Skin epidermis (tissue), 12 donors: ENCODE data around the gene SAMD11.

Source experiments
- H3K27ac ChIP-seq, 21 experiments: fragments of 200-600 bp; sonication (generic) in 11 of 21; one replicate each; pipeline ENCODE4 v1.5.0; 2020; ENCODE audit warnings: mild to moderate bottlenecking in 3 of 21, inconsistent platforms in 2 of 21, moderate library complexity in 2 of 21
- H3K4me3 ChIP-seq, 7 experiments: fragments of 200-600 bp; sonication (generic) in 2 of 7; one replicate each; pipeline ENCODE4 v1.5.0; 2020; ENCODE audit warnings: inconsistent platforms in 2 of 7, mild to moderate bottlenecking in 2 of 7, moderate library complexity in 1 of 7

The SAMD11 gene

DNA sequence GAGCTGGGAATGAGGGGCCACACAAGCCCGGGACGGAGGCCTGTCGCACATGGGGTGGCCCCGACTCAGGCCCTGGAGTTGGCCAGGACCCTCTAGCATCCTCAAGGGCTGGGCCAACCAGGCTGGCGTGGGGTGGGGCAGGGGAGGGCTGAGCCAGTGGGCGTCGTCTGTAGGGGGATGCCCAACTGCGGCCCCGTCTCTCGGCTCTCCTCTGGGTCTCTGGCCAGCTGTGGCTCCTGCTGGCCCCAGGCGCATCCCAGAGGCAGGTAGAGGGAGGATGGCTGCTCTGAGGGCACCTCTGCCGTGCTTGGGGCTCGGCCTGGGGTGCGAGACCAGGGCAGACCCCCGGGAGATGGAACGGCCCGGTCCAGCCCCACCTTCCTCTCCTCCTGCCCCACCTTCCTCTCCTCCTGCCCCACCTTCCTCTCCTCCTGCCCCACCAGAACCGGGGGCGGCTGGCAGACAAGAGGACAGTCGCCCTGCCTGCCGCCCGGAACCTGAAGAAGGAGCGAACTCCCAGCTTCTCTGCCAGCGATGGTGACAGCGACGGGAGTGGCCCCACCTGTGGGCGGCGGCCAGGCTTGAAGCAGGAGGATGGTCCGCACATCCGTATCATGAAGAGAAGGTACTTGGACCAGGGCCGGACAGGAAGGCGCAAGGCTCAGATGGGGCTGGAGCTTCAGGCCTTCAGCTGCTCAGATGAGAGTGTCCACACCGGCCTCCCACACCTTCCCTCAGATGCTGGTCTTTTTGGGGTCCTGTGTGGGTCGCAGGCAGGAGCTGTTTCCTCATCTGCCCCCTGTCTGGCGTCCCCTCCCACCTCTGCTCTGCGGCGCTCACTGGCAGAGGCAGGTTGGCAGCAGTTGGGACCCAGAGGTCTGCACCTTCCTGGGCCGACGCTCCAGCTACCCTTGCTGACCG, 6.2 kb downstream of the SAMD11 start:
- H3K4me3 ChIP-seq = no peak overlapping the region
- H3K27ac ChIP-seq = no peak overlapping the region

GRCh38 chr1:930633-931138, 7.0 kb downstream of the SAMD11 start:
- no peak overlapping the region for H3K4me3 ChIP-seq
- no peak overlapping the region for H3K27ac ChIP-seq

GRCh38 chr1:931380-932172, 7.9 kb downstream of the SAMD11 start:
- no peak overlapping the region for H3K27ac ChIP-seq

DNA sequence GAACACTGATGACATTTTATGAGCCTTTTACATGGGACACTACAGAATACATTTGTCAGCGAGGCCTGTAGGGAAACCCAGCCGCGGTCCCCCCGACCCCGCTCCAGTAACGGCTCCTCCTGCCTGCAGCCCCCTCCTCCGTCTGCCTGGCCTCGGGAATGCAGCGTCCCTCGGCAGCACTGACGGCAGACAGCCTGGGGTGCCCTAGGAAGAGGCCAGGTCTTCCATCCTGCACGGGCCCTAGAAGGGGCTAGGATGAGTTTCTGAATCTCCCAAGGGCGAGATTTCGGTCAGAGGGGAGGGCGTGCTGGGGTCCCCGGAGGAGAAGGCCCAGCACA, 8.4 kb downstream of the SAMD11 start:
- Histone ChIP-seq H3K4me3 (no peak overlapping the region), H3K27ac (no peak overlapping the region)

More at GRCh38 chr1:931380-932172, 7.9 kb downstream of the SAMD11 start:
- H3K4me3 ChIP-seq = no peak overlapping the region

DNA sequence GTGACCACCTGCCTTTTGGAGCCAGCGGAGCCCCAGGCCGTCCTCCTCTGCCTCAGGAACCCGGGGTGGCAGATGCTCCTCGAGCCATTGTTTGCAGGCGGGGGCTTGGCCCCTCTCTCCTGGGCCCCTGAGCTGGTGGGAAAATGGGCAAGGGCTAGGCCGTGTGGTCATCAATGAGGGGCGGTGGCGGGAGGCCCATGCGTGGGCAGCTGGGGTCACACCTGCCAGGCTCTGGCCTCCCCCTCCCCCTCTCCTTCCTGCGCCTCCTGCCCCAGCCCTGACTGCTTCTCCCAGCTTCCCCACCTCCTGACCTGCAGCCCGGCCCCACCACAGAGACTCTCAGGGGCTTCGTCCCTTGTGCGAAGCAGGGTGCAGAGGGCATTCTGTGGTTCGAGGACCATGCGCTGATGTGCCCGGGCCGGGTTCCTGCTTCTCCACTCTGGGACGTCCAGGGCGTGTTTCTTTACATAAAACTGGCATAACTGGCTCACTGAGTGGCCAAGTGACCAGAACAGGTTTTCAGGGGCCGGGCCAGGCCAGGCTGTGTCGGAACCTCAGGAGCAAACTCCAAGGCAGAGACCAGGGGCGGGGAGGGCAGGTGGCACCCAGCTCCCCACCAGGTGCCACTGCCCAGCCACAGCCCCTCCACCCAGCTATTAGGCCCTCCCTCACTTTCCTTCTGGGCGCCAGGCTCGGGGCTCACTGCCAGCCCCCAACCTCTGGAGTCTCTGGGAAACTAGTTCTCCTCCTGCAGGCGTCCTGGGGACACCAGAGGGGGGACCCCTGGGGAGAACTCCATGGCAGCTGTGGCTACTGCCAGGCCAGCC, 9.3 kb downstream of the SAMD11 start:
- Histone ChIP-seq H3K4me3 (no peak overlapping the region), H3K27ac (no peak overlapping the region)

DNA sequence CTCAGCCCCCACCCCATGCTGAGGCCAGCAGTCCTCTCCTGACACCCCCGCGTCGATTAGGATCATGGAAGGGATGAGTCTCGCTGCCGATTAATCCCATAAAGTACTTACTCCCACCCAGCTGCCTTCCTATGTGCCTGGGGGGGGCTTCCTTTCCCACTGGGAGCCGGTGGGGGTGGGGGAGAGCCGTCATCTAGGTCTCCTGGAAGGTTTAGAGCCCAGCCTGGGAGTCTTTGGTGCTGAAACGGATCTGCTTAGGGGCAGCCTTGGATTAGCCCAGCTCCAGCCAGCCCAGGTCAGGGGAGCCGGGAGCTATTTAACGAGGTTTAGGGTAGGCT, 9.8 kb downstream of the SAMD11 start:
- H3K27ac ChIP-seq = no peak overlapping the region

DNA sequence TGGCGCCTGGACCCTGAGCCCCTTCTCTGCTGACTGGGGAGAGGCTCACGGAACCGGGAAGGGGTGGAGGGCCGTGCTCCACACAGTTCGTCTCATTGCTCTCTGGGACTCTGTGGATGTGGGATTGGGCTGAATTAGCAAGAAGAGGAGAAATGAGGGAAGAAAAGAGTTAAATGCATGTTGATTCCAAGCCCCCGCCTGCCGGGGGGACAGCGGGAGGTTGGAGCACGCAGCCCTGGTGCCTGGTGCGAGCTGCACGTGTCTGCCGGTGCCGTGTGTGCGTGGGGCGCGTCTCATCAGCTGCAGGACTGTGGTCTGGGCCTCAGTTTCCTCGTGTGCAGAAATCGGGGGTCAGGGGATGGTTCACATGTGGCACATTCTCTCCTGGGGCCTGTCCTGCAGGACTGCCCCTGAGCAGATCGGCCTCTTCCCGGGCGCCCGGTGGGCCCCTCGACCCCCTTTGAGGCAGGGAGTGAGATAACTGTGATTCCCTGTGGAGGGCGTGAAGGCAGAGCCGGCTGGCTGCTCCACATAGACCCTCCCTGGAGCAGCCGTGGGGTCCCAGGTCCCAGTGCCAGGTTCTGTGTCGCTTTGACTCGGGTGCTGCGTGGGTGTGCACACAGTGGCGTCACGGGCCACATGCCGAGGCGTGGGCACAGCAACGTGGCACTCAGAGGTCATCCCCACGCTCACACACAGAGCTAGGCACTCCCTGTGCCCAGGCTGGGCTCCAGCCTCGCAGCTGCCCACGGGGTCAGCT, 11.4 kb downstream of the SAMD11 start:
- no peak overlapping the region for H3K4me3 ChIP-seq
- no peak overlapping the region for H3K27ac ChIP-seq

More for the DNA sequence above, 9.8 kb downstream of the SAMD11 start:
- no peak overlapping the region for H3K4me3 ChIP-seq

DNA sequence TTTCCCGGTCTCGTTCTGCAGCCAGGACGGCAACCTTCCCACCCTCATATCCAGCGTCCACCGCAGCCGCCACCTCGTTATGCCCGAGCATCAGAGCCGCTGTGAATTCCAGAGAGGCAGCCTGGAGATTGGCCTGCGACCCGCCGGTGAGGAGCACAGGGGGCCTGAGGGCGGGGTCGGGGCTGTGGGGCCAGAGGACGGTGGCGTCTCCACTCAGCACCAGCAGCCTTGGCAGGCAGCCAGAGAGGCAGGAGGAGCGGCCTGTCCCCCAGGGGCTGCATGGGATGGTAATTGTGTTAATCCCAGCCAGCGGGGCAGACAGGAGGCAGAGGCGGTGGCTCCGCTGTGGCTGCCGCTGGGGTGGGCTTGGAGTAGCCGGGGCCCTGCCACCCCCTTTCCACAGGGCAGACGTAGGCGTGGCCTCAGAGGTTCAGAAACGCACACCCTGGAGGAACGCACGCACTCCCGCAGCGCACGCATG, 12.1 kb downstream of the SAMD11 start:
- Histone ChIP-seq H3K27ac (no peak overlapping the region), H3K4me3 (no peak overlapping the region)

DNA sequence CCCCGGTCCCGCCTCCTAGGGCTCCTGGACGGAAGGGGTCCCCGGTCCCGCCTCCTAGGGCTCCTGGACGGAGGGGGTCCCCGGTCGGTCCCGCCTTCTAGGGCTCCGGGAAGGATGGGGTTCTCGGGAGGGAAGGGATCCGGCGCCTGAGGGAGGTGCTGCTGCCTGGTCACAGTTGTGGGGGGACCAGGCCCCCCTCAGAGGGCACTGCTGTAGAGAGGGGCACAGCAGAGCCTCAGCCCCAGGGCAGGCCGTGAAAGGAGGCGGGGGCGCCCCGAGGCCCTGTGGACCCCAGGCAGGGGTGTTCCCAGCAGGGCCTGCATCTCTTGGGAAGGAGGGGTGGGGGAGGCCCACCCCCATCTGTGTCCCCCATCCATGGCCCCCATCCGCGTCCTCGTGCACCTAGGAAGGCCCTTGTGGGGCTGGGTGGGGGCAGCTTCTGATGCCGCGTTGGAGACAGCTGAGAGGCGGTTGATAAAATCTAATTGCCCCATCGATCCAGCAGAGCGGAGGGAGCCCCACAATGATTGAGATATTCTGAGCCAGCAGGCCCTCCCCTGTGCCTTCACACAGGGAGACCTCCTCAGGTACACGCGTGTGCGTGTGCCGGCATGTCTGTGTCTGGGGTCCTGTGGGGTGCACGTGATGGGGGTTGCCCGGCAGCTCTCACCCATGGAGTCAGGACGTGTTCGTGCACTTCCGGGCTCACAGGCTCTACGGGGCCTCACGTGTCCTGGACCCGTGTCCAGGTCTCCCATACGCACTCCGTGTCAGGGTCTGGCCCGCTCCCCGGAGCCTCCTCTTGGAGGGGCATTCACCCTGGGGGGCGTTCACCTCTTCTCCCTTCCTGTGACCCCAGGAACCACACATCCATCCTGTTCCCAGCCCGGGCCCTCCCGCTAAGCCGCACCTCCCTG, 12.9 kb downstream of the SAMD11 start:
- H3K27ac ChIP-seq = no peak overlapping the region
- no peak overlapping the region for H3K4me3 ChIP-seq

- Histone ChIP-seq H3K27ac (no peak overlapping the region), H3K4me3 (no peak overlapping the region)
Measured at GRCh38 chr1:937521-937920, 13.8 kb downstream of the SAMD11 start.

- H3K4me3 ChIP-seq = no peak overlapping the region
- H3K27ac ChIP-seq = no peak overlapping the region
Measured at GRCh38 chr1:938088-938683, 14.5 kb downstream of the SAMD11 start.

- H3K4me3 ChIP-seq = no peak overlapping the region
- no peak overlapping the region for H3K27ac ChIP-seq
Measured at GRCh38 chr1:938711-939489, 15.2 kb downstream of the SAMD11 start.

GRCh38 chr1:939511-940106, 15.9 kb downstream of the SAMD11 start:
- Histone ChIP-seq H3K4me3 (peak overlapping the region in 2 of 7 experiments; percentile 15 to 25), H3K27ac (no peak overlapping the region)

DNA sequence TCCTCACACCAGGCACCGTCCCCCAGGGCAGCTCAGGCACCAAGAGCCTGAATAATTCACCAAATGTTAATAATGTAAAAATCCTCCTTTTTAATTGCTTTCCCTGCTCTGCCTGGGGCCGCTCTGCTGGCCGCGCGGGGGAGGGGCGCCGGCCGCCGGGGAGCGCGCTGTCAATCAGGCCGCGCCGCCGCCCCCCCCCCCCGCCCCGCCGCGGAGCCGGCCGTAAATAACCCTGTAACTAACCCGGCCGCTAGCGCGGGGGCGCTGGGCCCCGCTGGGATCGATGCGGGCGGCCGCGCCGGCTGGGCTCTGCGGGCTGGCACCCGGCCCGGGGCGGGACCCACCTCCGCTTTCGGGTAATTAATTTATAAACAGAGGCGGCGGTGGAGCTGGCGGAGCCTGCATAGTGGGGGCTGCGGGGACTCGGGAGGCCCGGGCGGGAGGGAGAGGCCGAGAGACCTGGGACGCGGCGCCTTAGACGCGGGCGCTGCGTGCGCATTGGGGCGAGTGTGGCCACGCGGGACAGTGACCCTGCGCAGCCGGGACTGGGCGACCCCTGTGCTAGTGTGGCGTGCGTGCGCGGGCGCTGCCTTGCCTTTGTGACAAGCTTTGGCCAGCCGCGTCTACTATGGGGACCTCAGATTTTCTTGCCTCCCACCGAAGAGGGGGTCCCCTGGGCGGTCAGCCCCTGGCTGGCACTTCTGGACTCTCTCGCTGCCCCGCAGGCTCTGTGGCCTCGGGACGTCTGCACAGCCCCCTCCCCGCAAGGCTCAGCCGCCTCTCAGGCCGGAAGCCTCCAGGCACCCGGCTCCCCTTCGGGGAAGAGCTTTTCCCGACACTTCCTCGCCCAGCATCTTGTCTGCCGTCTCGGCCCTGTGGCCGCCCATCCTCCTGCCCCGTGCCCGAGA, 16.6 kb downstream of the SAMD11 start:
- Histone ChIP-seq H3K4me3 (peak overlapping the region in 5 of 7 experiments; percentile 15 to 28 (median 17)), H3K27ac (peak overlapping the region in 2 of 21 experiments; percentile 3 to 35)

DNA sequence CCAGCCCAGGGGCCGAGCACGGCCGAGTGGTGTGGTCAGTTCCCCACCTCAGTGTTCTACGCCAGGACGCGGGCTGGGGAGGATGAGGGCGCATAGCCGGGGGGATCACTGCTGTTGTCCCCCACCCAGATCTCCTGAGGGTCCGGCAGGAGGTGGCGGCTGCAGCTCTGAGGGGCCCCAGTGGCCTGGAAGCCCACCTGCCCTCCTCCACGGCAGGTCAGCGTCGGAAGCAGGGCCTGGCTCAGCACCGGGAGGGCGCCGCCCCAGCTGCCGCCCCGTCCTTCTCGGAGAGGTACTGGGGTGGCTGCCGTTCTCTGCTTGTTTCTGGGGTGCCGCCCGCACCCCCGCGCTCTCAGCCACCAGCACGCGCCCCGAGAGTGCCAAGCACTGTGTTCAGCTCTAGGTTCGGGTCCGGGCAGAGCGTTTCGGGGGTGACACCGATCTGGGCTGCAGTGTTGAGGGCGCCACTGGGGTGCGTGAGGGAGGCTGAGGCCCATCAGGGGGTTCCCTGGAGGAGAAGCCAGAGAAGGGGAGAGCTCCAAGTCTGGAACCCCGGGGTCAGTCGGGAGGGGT, 17.4 kb downstream of the SAMD11 start:
- Histone ChIP-seq H3K4me3 (peak overlapping the region in 6 of 7 experiments; percentile 15 to 34 (median 30)), H3K27ac (peak overlapping the region in 2 of 21 experiments; percentile 3 to 35)
